Ovary (tissue), 3 donors: ENCODE data around the gene RFX1.

Experiments
- CTCF ChIP-seq, 3 donors: fragments of 450-650 bp in 2 of 3; fragments of 200-600 bp in 1 of 3; IDR thresholded peaks; one replicate each; pipeline versions ENCODE4 v1.5.1 to v1.8.0; 2016 to 2022; ENCODE audit warnings: antibody characterized with exemption in 3 of 3, mild to moderate bottlenecking in 1 of 3
- POLR2A ChIP-seq: fragments of 450-650 bp; IDR thresholded peaks from one replicate; pipeline ENCODE4 v1.6.1; 2017; ENCODE audit warnings: antibody characterized with exemption, mild to moderate bottlenecking, moderate library complexity
- donor health status: DM: no; HTN: no; CAD: no.

GRCh38 chr19:13992025-13992424, 14.1 kb downstream of the RFX1 start:
- TF ChIP-seq CTCF (IDR thresholded peaks at IDR 0.05) (no peak), POLR2A (no peak)
